ENCODE measurements around the gene CPA1.

The CPA1 gene

DNA sequence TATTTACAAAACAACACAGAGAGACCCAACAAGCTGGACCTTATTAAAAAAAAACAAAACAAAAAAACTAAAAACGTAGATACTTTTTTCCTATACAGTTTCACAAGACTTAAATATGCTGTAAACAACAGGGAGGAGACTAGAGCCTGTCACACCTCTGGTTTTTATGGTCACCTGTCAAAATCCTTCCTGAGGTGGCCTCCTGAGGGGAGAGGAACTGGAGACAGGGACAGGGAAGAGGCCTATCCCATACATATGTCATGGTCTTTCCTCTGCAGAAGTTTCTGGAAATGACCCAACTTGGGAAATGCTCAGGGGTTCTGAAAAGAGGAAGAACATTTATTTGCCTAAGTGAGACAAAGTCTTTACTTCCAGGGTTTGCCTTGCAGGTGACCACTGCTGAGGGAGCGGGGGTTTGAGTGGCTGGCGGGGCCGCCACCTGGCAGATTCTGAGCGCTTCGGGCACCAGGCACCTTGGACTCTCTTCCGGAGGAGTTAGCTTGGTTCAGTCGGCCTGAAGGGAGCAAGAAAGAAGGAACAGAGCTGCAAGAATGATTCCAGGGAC lies 18.3 kb downstream of the CPA1 start:
- H3K27me3 ChIP-seq, result no peaks in the 10 kb centered on the region
- no peaks in the 10 kb centered on the region for H3K9me3 ChIP-seq
- no peaks in the 10 kb centered on the region; the same call in 1 of the 2 replicates for H3K4me1 ChIP-seq
- H3K36me3 ChIP-seq, result peaks cover 8% of the 10 kb centered on the region
- DNase-seq, result no peak
- H3K4me3 ChIP-seq (ENCODE audit: low read depth, low read length), result no peak overlapping the region
- TF ChIP-seq, protein P1, sequence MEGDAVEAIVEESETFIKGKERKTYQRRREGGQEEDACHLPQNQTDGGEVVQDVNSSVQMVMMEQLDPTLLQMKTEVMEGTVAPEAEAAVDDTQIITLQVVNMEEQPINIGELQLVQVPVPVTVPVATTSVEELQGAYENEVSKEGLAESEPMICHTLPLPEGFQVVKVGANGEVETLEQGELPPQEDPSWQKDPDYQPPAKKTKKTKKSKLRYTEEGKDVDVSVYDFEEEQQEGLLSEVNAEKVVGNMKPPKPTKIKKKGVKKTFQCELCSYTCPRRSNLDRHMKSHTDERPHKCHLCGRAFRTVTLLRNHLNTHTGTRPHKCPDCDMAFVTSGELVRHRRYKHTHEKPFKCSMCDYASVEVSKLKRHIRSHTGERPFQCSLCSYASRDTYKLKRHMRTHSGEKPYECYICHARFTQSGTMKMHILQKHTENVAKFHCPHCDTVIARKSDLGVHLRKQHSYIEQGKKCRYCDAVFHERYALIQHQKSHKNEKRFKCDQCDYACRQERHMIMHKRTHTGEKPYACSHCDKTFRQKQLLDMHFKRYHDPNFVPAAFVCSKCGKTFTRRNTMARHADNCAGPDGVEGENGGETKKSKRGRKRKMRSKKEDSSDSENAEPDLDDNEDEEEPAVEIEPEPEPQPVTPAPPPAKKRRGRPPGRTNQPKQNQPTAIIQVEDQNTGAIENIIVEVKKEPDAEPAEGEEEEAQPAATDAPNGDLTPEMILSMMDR (IDR thresholded peaks at IDR 0.05; ENCODE audit: low read depth, low read length), result no peak

DNA sequence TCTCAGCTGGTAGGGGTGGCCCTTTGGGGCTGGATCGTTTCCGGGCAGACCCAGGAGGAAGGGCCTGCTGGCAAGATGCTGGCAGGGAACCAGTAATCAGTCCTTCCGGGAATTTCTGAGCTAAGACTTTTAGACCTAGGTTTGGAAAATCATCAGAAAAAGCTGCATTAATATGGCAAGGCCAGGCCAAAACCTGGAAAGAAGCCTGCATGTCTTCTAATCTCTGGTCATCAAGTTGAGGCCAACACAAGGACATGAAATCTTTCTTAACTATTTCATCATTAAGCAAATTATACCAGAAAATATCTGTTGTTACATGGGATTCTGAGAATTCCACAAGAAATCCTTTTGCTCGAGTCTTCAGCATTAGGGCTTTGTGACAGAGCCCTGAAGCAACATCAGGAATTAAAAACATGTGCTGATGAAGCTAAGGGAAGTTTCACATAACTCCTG lies 19.9 kb downstream of the CPA1 start:
- Histone ChIP-seq H3K27me3 (no peaks in the 10 kb centered on the region), H3K9me3 (no peaks in the 10 kb centered on the region), H3K4me3 (ENCODE audit: low read depth, low read length) (no peak overlapping the region), H3K36me3 (peaks cover 8% of the 10 kb centered on the region), H3K4me1 (peaks cover 3% of the 10 kb centered on the region; the same call in 1 of the 2 replicates)
- TF ChIP-seq, protein P1 (IDR thresholded peaks at IDR 0.05; ENCODE audit: low read depth, low read length), result no peak
- no peak for DNase-seq

DNA sequence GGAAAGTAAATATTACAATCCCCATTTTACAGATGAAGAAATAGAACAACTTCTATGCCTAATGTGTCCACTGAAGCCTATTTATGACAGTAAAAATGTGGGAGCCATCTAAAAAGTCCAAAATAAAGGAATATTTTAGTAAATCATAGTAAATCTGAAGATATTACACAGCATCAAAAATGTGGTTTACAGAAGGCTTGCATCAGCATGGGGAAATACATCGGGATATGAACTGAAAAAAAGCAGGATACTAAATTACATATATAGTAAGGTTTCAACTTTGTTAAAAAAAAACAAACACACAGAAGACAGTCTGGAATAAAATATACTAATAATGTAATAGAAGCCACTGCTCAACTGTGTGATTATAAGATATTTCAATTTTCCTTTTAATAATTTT lies 20.8 kb downstream of the CPA1 start:
- Histone ChIP-seq H3K4me1 (peaks cover 3% of the 10 kb centered on the region; the same call in 1 of the 2 replicates), H3K4me3 (ENCODE audit: low read depth, low read length) (no peak overlapping the region), H3K9me3 (no peaks in the 10 kb centered on the region), H3K27me3 (no peaks in the 10 kb centered on the region), H3K36me3 (peaks cover 8% of the 10 kb centered on the region)
- TF ChIP-seq, protein P1 (IDR thresholded peaks at IDR 0.05; ENCODE audit: low read depth, low read length), result no peak
- no peak for DNase-seq

DNA sequence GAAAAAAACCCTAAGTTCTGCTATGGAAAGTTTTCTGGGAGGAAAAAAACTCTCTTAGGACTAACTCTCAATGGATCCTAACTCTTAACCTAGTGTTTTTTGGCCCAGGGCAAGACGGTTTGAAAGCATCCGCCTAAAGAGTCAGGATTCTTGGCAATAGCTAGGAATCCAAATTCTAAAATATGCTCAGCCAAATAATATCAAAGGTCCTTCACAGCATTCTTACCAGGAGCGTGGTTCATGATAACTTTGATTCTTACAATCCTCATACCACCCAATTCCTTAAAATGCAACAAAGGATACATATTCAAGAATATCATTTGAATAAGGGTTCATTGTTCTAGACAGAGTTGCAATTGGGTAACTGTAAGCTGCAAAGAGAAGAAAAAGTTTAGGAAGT lies 21.3 kb downstream of the CPA1 start:
- Histone ChIP-seq H3K36me3 (peaks cover 8% of the 10 kb centered on the region), H3K4me1 (peaks cover 3% of the 10 kb centered on the region; the same call in 1 of the 2 replicates), H3K27me3 (no peaks in the 10 kb centered on the region), H3K4me3 (ENCODE audit: low read depth, low read length) (no peak overlapping the region), H3K9me3 (no peaks in the 10 kb centered on the region)
- TF ChIP-seq, protein P1 (IDR thresholded peaks at IDR 0.05; ENCODE audit: low read depth, low read length), result no peak
- no peak for DNase-seq

DNA sequence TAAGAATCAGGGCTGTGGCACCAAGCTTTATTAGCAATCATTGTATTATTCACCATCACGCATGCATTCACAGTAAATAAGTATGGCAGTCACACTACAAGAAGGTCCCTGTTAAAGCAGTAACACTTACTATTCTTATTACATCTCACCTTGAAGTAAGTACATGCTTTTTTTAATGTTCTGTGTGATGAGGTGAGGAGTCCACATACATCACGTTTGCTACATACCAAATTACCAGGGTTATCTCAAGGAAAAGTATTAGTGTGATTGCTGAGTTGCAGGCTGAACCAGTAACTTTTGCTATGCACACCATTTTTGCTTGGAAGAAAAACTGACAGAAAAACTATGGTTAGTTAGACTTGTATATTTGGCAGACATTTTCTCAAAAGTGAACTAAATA lies 24.7 kb downstream of the CPA1 start:
- Histone ChIP-seq H3K4me1 (peaks cover 5% of the 10 kb centered on the region; the same call in 1 of the 2 replicates), H3K4me3 (ENCODE audit: low read depth, low read length) (no peak overlapping the region), H3K36me3 (peaks cover 8% of the 10 kb centered on the region), H3K27me3 (no peaks in the 10 kb centered on the region), H3K9me3 (no peaks in the 10 kb centered on the region)
- no peak for DNase-seq
- TF ChIP-seq, protein P1 (IDR thresholded peaks at IDR 0.05; ENCODE audit: low read depth, low read length), result no peak

DNA sequence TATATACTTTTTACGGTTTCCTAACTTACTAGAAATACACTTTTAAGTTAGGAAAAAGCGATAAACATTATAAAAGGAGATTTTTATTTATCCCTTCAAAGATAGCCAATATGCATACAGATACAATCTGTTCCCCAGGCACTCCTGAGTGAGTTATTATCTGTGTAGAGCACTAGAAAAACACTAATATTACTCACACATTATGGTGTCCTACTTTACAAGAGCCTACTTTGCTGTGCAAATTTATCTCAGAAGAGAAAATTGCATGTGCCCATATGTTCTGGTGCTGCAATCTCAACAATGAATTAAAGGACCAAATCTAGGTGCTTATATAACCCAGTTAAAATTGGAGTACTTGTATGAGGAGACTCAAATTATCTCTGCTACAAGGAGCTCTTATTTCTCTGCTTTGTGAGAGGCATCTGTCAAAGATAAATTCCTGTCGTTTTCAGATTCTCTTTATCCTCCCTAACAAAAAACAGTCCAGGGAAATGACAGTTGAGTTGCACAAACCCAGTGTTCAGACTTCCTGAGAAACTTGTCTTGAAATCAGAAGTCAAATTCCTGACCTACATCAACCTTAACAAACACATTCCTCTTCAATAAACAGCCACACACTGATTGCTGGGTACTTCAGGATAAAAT lies 28.9 kb downstream of the CPA1 start:
- Histone ChIP-seq H3K27me3 (no peaks in the 10 kb centered on the region), H3K4me3 (ENCODE audit: low read depth, low read length) (no peak overlapping the region), H3K4me1 (peaks cover 5% of the 10 kb centered on the region; the same call in 1 of the 2 replicates), H3K9me3 (no peaks in the 10 kb centered on the region), H3K36me3 (no peaks in the 10 kb centered on the region)
- no peak for DNase-seq
- TF ChIP-seq, protein P1 (IDR thresholded peaks at IDR 0.05; ENCODE audit: low read depth, low read length), result no peak
